Measurements from ENCODE around the gene FKBP11. TPM values are rescaled to one million over a fixed set of nuclear protein-coding genes. Genes with fewer than 3 reads are reported as not detected.

FKBP11 gene
- total and polyA plus RNA-seq, 2 experiments from 2014 or later, result 29.5 to 94.9 TPM

DNA sequence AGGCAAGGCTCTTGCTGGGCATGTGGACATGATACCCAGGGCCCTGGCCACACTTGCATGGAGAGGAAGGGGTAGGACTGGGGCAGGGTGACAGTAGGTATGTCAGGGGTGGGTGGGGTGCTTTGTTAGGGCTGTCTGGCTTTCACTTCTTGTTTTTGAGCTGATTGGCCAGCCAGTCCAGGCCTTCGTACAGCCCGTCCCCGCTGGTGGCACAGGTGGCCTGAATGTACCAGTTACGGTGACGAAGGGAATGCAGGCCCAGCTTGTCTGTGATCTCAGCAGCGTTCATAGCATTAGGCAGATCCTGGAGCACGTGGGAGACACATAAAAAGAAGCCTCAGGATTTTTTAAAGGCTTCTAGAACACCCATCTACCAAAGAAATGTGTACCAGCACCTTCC is 13.5 kb upstream of the FKBP11 start:
- no peak for DNase-seq (ENCODE audit: low spot score)
- H3K36me3 ChIP-seq (ENCODE audit: insufficient read depth), result peaks cover 14% of the 10 kb centered on the region
- H4K20me1 ChIP-seq (replicated peaks; ENCODE audit: insufficient read depth), result peaks cover 54% of the 10 kb centered on the region
- no peaks in the 10 kb centered on the region for H3K4me1 ChIP-seq (ENCODE audit: insufficient read depth)
- peaks cover 34% of the 10 kb centered on the region for H3K79me2 ChIP-seq (replicated peaks; ENCODE audit: insufficient read depth)
- no peak overlapping the region for H3K4me3 ChIP-seq
- H3K4me3 Mint-ChIP-seq, result no peak overlapping the region
- H3F3A ChIP-seq (replicated peaks; ENCODE audit: low read depth), result no peaks in the 10 kb centered on the region
- no peaks in the 10 kb centered on the region for H3K27me3 ChIP-seq (ENCODE audit: insufficient read depth)
- no peak for TF ChIP-seq EZH2 (IDR thresholded peaks at IDR 0.05; ENCODE audit: low read depth, unreplicated experiment)
- TF ChIP-seq, protein P1, sequence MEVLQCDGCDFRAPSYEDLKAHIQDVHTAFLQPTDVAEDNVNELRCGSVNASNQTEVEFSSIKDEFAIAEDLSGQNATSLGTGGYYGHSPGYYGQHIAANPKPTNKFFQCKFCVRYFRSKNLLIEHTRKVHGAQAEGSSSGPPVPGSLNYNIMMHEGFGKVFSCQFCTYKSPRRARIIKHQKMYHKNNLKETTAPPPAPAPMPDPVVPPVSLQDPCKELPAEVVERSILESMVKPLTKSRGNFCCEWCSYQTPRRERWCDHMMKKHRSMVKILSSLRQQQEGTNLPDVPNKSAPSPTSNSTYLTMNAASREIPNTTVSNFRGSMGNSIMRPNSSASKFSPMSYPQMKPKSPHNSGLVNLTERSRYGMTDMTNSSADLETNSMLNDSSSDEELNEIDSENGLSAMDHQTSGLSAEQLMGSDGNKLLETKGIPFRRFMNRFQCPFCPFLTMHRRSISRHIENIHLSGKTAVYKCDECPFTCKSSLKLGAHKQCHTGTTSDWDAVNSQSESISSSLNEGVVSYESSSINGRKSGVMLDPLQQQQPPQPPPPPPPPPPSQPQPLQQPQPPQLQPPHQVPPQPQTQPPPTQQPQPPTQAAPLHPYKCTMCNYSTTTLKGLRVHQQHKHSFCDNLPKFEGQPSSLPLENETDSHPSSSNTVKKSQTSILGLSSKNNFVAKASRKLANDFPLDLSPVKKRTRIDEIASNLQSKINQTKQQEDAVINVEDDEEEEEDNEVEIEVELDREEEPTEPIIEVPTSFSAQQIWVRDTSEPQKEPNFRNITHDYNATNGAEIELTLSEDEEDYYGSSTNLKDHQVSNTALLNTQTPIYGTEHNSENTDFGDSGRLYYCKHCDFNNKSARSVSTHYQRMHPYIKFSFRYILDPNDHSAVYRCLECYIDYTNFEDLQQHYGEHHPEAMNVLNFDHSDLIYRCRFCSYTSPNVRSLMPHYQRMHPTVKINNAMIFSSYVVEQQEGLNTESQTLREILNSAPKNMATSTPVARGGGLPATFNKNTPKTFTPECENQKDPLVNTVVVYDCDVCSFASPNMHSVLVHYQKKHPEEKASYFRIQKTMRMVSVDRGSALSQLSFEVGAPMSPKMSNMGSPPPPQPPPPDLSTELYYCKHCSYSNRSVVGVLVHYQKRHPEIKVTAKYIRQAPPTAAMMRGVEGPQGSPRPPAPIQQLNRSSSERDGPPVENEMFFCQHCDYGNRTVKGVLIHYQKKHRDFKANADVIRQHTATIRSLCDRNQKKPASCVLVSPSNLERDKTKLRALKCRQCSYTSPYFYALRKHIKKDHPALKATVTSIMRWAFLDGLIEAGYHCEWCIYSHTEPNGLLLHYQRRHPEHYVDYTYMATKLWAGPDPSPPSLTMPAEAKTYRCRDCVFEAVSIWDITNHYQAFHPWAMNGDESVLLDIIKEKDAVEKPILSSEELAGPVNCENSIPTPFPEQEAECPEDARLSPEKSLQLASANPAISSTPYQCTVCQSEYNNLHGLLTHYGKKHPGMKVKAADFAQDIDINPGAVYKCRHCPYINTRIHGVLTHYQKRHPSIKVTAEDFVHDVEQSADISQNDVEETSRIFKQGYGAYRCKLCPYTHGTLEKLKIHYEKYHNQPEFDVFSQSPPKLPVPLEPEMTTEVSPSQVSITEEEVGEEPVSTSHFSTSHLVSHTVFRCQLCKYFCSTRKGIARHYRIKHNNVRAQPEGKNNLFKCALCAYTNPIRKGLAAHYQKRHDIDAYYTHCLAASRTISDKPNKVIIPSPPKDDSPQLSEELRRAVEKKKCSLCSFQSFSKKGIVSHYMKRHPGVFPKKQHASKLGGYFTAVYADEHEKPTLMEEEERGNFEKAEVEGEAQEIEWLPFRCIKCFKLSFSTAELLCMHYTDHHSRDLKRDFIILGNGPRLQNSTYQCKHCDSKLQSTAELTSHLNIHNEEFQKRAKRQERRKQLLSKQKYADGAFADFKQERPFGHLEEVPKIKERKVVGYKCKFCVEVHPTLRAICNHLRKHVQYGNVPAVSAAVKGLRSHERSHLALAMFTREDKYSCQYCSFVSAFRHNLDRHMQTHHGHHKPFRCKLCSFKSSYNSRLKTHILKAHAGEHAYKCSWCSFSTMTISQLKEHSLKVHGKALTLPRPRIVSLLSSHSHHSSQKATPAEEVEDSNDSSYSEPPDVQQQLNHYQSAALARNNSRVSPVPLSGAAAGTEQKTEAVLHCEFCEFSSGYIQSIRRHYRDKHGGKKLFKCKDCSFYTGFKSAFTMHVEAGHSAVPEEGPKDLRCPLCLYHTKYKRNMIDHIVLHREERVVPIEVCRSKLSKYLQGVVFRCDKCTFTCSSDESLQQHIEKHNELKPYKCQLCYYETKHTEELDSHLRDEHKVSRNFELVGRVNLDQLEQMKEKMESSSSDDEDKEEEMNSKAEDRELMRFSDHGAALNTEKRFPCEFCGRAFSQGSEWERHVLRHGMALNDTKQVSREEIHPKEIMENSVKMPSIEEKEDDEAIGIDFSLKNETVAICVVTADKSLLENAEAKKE (CRISPR knock-in tag; IDR thresholded peaks at IDR 0.05), result no peak
- no peak for ATAC-seq
- peaks cover 70% of the 10 kb centered on the region for H3K36me3 Mint-ChIP-seq (ENCODE audit: low read depth)
- H3K27me3 Mint-ChIP-seq (ENCODE audit: insufficient read depth, low read depth, poor library complexity), result peaks cover 5% of the 10 kb centered on the region
- no peaks in the 10 kb centered on the region for H3K9me3 Mint-ChIP-seq
- no peak overlapping the region for H3K27ac Mint-ChIP-seq
- peaks cover 14% of the 10 kb centered on the region for H3K4me1 Mint-ChIP-seq
- no peak overlapping the region for H3K27ac ChIP-seq (ENCODE audit: low read depth)
- no peak overlapping the region for H3K4me2 ChIP-seq
- H3K9me2 ChIP-seq (ENCODE audit: insufficient read depth), result no peaks in the 10 kb centered on the region
- no peak overlapping the region for H2AFZ ChIP-seq

DNA sequence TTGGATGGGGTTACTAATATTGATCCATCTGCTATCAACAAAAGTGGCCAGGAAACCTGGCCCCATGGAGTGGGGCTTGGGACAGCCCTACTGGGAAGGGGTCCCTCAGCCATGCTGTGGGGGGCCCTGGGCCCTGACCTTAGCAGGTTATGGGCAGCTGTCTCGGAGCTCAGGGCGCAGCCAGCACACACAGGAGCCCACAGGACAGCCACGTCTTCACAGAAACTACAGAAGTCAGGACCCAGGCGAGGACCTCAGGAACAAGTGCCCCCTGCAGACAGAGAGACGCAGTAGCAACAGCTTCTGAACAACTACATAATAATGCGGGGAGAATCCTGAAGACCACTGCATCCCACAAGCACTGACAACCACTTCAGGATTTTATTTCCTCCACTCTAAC is 11.9 kb upstream of the FKBP11 start:
- Histone ChIP-seq H3K27ac (ENCODE audit: low read depth) (no peak overlapping the region), H2AFZ (no peak overlapping the region), H3F3A (replicated peaks; ENCODE audit: low read depth) (0 out of 2 replicates have a peak, but pooled peaks cover 3% of the 10 kb centered on the region), H3K79me2 (replicated peaks; ENCODE audit: insufficient read depth) (peaks cover 18% of the 10 kb centered on the region), H3K36me3 (ENCODE audit: insufficient read depth) (peaks cover 21% of the 10 kb centered on the region), H3K9me2 (ENCODE audit: insufficient read depth) (no peaks in the 10 kb centered on the region), H3K4me1 (ENCODE audit: insufficient read depth) (no peaks in the 10 kb centered on the region), H3K27me3 (ENCODE audit: insufficient read depth) (no peaks in the 10 kb centered on the region), H3K4me3 (no peak overlapping the region), H3K4me2 (no peak overlapping the region), H4K20me1 (replicated peaks; ENCODE audit: insufficient read depth) (peaks cover 39% of the 10 kb centered on the region)
- H3K4me1 Mint-ChIP-seq, result peaks cover 14% of the 10 kb centered on the region
- H3K9me3 Mint-ChIP-seq, result no peaks in the 10 kb centered on the region
- peak overlapping the region; percentile 25; the same call in 1 of the 2 replicates for H3K27ac Mint-ChIP-seq
- peaks cover 83% of the 10 kb centered on the region for H3K36me3 Mint-ChIP-seq (ENCODE audit: low read depth)
- no peak overlapping the region for H3K4me3 Mint-ChIP-seq
- ATAC-seq, result peak; percentile 81
- peaks cover 8% of the 10 kb centered on the region for H3K27me3 Mint-ChIP-seq (ENCODE audit: insufficient read depth, low read depth, poor library complexity)
- DNase-seq (ENCODE audit: low spot score), result peak; percentile 74
- TF ChIP-seq CREB1 (CRISPR knock-in tag; IDR thresholded peaks at IDR 0.05; ENCODE audit: low read depth) (no peak), EZH2 (IDR thresholded peaks at IDR 0.05; ENCODE audit: low read depth, unreplicated experiment) (no peak)
- TF ChIP-seq, protein P2, sequence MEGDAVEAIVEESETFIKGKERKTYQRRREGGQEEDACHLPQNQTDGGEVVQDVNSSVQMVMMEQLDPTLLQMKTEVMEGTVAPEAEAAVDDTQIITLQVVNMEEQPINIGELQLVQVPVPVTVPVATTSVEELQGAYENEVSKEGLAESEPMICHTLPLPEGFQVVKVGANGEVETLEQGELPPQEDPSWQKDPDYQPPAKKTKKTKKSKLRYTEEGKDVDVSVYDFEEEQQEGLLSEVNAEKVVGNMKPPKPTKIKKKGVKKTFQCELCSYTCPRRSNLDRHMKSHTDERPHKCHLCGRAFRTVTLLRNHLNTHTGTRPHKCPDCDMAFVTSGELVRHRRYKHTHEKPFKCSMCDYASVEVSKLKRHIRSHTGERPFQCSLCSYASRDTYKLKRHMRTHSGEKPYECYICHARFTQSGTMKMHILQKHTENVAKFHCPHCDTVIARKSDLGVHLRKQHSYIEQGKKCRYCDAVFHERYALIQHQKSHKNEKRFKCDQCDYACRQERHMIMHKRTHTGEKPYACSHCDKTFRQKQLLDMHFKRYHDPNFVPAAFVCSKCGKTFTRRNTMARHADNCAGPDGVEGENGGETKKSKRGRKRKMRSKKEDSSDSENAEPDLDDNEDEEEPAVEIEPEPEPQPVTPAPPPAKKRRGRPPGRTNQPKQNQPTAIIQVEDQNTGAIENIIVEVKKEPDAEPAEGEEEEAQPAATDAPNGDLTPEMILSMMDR (conservative IDR thresholded peaks at IDR 0.05; ENCODE audit: low read depth in 2 of 2), result peak; percentile 55 to 59; a peak in 3 of 4 replicates

Measured in GM23338 (cell line).